Umbilical cord (tissue), 2 donors: ENCODE data around the gene SLC26A3. TPM values are rescaled to one million over a fixed set of nuclear protein-coding genes. Genes with fewer than 3 reads are reported as not detected.
"Not testable (repeated sequence)": the region's sequence is repeated elsewhere in the genome, so short reads cannot be mapped to it uniquely, and the experiment has no call there.

Source experiments
- DNase-seq: peaks from one replicate; pipeline ENCODE4 v3.0.0-alpha.2; 2015; ENCODE audit warnings: low spot score
- total RNA-seq: library from RNA; depleted of rRNA; stranded (reverse); fragments of >200 nt; gene quantifications from one replicate; pipeline ENCODE4 v1.2.3, GENCODE V29; 2014; ENCODE audit warnings: low replicate concordance; ENCODE audit not compliant: insufficient read depth

The SLC26A3 gene
- 6.3 TPM for total RNA-seq

- no peak for DNase-seq
Measured at GRCh38 chr7:107803009-107803610, at the start of gene SLC26A3. TSS of gene SLC26A3 (minus strand) at chr7:107803223. CDS start at chr7:107794509, 8,714 bp downstream.

GRCh38 chr7:107850643-107851042 is 47.6 kb upstream of the SLC26A3 start:
- DNase-seq: peak; percentile 10

GRCh38 chr7:107850216-107850615 is 47.2 kb upstream of the SLC26A3 start:
- no peak for DNase-seq

- DNase-seq: not testable (repeated sequence)
Measured at GRCh38 chr7:107848211-107848610, 45.2 kb upstream of the SLC26A3 start.

GRCh38 chr7:107847836-107848175 is 44.8 kb upstream of the SLC26A3 start:
- not testable (repeated sequence) for DNase-seq

GRCh38 chr7:107847168-107847835 is 44.3 kb upstream of the SLC26A3 start:
- DNase-seq: no peak

GRCh38 chr7:107846324-107846723 is 43.3 kb upstream of the SLC26A3 start:
- peak; percentile 10 for DNase-seq

- DNase-seq: no peak
Measured at GRCh38 chr7:107843184-107843583, 40.2 kb upstream of the SLC26A3 start.

- no peak for DNase-seq
Measured at GRCh38 chr7:107842213-107842612, 39.2 kb upstream of the SLC26A3 start.

- DNase-seq: no peak
Measured at GRCh38 chr7:107838816-107839565, 36.0 kb upstream of the SLC26A3 start.

- no peak for DNase-seq
Measured at GRCh38 chr7:107838024-107838601, 35.1 kb upstream of the SLC26A3 start.

GRCh38 chr7:107837145-107837512 is 34.1 kb upstream of the SLC26A3 start:
- DNase-seq: no peak

GRCh38 chr7:107836237-107837144 is 33.5 kb upstream of the SLC26A3 start:
- DNase-seq: peak; percentile 22

- no peak for DNase-seq
Measured at GRCh38 chr7:107834401-107834800, 31.4 kb upstream of the SLC26A3 start.

GRCh38 chr7:107833684-107834106 is 30.7 kb upstream of the SLC26A3 start:
- no peak for DNase-seq

GRCh38 chr7:107830420-107830819 is 27.4 kb upstream of the SLC26A3 start:
- DNase-seq: no peak

- DNase-seq: no peak
Measured at GRCh38 chr7:107828540-107828939, 25.5 kb upstream of the SLC26A3 start.

- no peak for DNase-seq
Measured at GRCh38 chr7:107827501-107827900, 24.5 kb upstream of the SLC26A3 start.

- no peak for DNase-seq
Measured at GRCh38 chr7:107826451-107826850, 23.4 kb upstream of the SLC26A3 start.

- DNase-seq: no peak
Measured at GRCh38 chr7:107824858-107825257, 21.8 kb upstream of the SLC26A3 start.

- no peak for DNase-seq
Measured at GRCh38 chr7:107818622-107819021, 15.6 kb upstream of the SLC26A3 start.
